ENCODE results near the gene FBL.

DNA sequence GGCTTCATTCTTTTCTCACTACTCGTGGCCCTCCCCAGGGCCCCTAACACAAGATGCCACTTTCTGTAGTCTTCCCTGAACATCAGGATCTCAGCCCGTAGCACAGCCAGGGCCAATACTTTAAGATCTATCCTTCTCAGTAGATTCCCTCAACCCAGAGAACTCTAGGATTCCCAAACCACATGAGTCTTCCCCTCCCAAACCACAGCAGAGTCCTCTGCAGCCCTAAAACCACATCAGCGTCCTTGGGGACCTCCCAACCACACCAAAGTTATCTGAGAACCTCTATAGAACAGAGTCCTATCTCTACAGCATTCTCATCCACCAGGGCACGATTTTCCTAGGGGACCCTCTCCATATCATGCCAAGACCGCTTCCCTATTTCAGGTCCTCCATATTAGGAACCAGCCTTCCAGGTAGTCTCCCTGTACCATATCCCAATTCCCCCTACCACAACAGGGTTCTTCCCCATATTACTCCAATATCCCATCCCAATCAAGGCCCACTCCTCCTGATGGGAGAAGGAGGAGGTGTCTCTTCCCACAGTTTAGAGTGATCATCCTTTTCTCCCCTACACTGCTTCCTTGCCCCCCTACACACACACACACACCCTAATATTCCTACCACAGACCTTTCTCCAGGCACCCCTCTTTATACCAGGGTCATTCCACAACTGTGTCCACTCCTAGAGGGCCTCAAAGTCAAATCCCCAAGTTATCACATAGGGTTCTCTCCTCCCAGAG, 13.7 kb downstream of the FBL start:
- TF ChIP-seq CTCF (IDR thresholded peaks at IDR 0.05): no peak
- TF ChIP-seq EZH2 (IDR thresholded peaks at IDR 0.05; ENCODE audit: borderline replicate concordance, insufficient read depth, low read depth, low read length, poor library complexity, severe bottlenecking): no peak

All from B cell (primary cell).